22Rv1 (cell line): ENCODE measurements around the gene ARAP1.

ENCODE experiments used
- ZFX ChIP-seq: fragments of 450-650 bp; IDR thresholded peaks from 2 replicates; pipeline ENCODE4 v1.6.1; 2017; ENCODE audit warnings: antibody characterized with exemption, borderline replicate concordance
- TF ChIP-seq, protein P1 (sequence below): fragments of 450-650 bp; IDR thresholded peaks from 2 replicates; pipeline ENCODE4 v1.5.1; 2017; ENCODE audit warnings: mild to moderate bottlenecking

DNA sequence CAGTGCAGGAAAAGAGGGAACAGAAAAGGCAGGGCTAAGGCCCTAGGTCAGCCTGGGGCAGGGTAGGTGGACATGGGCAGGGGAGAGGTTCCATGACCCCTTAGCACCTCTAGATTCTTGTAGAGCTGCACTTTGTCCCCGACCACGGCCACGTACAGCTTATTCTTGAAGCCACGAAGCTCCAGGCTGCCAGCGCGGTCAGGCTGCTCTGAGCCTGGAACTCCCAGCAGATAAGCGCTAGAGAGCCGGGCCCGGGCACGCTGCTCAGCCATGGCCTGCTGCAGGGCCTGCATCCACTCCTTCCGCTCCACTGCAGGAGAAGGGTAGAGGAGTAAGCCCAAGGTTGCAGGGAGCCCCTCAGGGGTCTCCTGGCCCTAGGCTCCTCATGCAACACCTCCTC, 41.9 kb downstream of the ARAP1 start:
- TF ChIP-seq, protein P1, sequence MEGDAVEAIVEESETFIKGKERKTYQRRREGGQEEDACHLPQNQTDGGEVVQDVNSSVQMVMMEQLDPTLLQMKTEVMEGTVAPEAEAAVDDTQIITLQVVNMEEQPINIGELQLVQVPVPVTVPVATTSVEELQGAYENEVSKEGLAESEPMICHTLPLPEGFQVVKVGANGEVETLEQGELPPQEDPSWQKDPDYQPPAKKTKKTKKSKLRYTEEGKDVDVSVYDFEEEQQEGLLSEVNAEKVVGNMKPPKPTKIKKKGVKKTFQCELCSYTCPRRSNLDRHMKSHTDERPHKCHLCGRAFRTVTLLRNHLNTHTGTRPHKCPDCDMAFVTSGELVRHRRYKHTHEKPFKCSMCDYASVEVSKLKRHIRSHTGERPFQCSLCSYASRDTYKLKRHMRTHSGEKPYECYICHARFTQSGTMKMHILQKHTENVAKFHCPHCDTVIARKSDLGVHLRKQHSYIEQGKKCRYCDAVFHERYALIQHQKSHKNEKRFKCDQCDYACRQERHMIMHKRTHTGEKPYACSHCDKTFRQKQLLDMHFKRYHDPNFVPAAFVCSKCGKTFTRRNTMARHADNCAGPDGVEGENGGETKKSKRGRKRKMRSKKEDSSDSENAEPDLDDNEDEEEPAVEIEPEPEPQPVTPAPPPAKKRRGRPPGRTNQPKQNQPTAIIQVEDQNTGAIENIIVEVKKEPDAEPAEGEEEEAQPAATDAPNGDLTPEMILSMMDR, result no peak
- TF ChIP-seq ZFX, result no peak
